Keratinocyte (primary cell): ENCODE data around the gene BPIFA1. TPM values are rescaled to one million over a fixed set of nuclear protein-coding genes. Genes with fewer than 3 reads are reported as not detected.

Source experiments
- DNase-seq: peaks from one replicate; pipeline ENCODE4 v3.0.0-alpha.2; 2011; ENCODE audit warnings: low read depth, missing footprints, low spot score
- FAIRE-seq: peaks from 2 replicates; lab custom pipeline; 2011; peaks lifted over from hg19 to GRCh38; lab: Jason Lieb, UNC
- H2AFZ ChIP-seq: 2 replicates; pipeline ENCODE4 v1.6.0; 2012; ENCODE audit warnings: low read length, control low read depth, inconsistent platforms; ENCODE audit not compliant: control insufficient read depth
- H3K27ac ChIP-seq: 2 replicates; pipeline ENCODE4 v1.5.1; 2011; ENCODE audit warnings: low read length; ENCODE audit not compliant: control insufficient read depth, insufficient read depth
- H3K27me3 ChIP-seq: 3 replicates; pipeline ENCODE4 v1.6.0; 2011; ENCODE audit warnings: low read length; ENCODE audit not compliant: control insufficient read depth, insufficient read depth; ENCODE audit errors: extremely low read depth
- H3K36me3 ChIP-seq, 2 experiments: 2 replicates in 1 of 2; 3 replicates in 1 of 2; pipeline ENCODE4 v1.5.1; 2011; ENCODE audit warnings: low read length in 2 of 2, mild to moderate bottlenecking in 1 of 2; ENCODE audit not compliant: control insufficient read depth in 2 of 2, insufficient read depth in 2 of 2; ENCODE audit errors: extremely low read depth in 1 of 2
- H3K4me1 ChIP-seq: 3 replicates; pipeline ENCODE4 v1.5.1; 2011; ENCODE audit warnings: low read length; ENCODE audit not compliant: control insufficient read depth, insufficient read depth; ENCODE audit errors: extremely low read depth
- H3K4me2 ChIP-seq: 3 replicates; pipeline ENCODE4 v1.6.0; 2011; ENCODE audit warnings: low read depth, low read length; ENCODE audit not compliant: control insufficient read depth, insufficient read depth; ENCODE audit errors: extremely low read depth
- H3K4me3 ChIP-seq, 3 experiments: fragments of 200-600 bp in 1 of 3; sonication (generic) in 1 of 3; 2 replicates in 2 of 3; 3 replicates in 1 of 3; pipeline ENCODE4 v1.5.1; 2011 to 2016; ENCODE audit warnings: low read length in 3 of 3, mild to moderate bottlenecking in 3 of 3, control low read depth in 2 of 3, inconsistent platforms in 1 of 3, low read depth in 1 of 3, mixed read lengths in 1 of 3, mixed run types in 1 of 3, moderate library complexity in 1 of 3; ENCODE audit not compliant: control insufficient read depth in 2 of 3, insufficient read depth in 2 of 3; ENCODE audit errors: extremely low read depth in 1 of 3
- H3K79me2 ChIP-seq: 2 replicates; pipeline ENCODE4 v1.6.0; 2012; ENCODE audit warnings: low read length; ENCODE audit not compliant: control insufficient read depth, insufficient read depth
- H3K9ac ChIP-seq: 3 replicates; pipeline ENCODE4 v1.6.0; 2011; ENCODE audit warnings: low read length; ENCODE audit not compliant: control insufficient read depth, insufficient read depth; ENCODE audit errors: extremely low read depth
- H3K9me1 ChIP-seq: 3 replicates; pipeline ENCODE4 v1.6.0; 2011; ENCODE audit warnings: low read length; ENCODE audit not compliant: control insufficient read depth, insufficient read depth; ENCODE audit errors: extremely low read depth
- H3K9me3 ChIP-seq: 2 replicates; pipeline ENCODE4 v1.5.1; 2012; ENCODE audit warnings: low read depth, low read length; ENCODE audit not compliant: control insufficient read depth
- H4K20me1 ChIP-seq: 3 replicates; pipeline ENCODE4 v1.6.0; 2011; ENCODE audit warnings: low read length; ENCODE audit not compliant: control insufficient read depth, insufficient read depth; ENCODE audit errors: extremely low read depth
- CTCF ChIP-seq, 3 experiments: IDR thresholded peaks in 1 of 3; conservative IDR thresholded peaks in 1 of 3; optimal IDR thresholded peaks in 1 of 3; 2 replicates in 2 of 3; 3 replicates in 1 of 3; pipeline versions ENCODE3 to v1.5.1; 2011; ENCODE audit warnings: low read length in 3 of 3, mild to moderate bottlenecking in 3 of 3, moderate library complexity in 2 of 3, control low read depth in 1 of 3, inconsistent platforms in 1 of 3; ENCODE audit not compliant: insufficient read depth in 2 of 3; ENCODE audit errors: extremely low read depth in 1 of 3
- EZH2 ChIP-seq: IDR thresholded peaks from one replicate; pipeline ENCODE4 v1.6.1; 2012; ENCODE audit warnings: inconsistent platforms, mild to moderate bottlenecking, low read length, moderate library complexity
- dilution Hi-C: fragments of 300-500 bp; cut with MboI; formaldehyde crosslinking; loops from one replicate; pipeline ENCODE4 v1.7.0; 2020; ENCODE audit warnings: low sequenced_read_pairs; ENCODE audit not compliant: extremely low pct_ligation_motif_present
- polyA plus RNA-seq, 5 experiments: library from polyadenylated mRNA; depleted of rRNA in 3 of 5; stranded (reverse) in 3 of 5; stranded (forward) in 1 of 5; unstranded in 1 of 5; fragments of >200 nt; gene quantifications; 1 replicate in 1 of 5; 2 replicates in 3 of 5; 3 replicates in 1 of 5; pipeline versions ENCODE4 v1.2.1 to v1.2.3, GENCODE V29; 2011 to 2012; ENCODE audit warnings: missing spikeins in 2 of 5, low read depth in 1 of 5, low replicate concordance in 1 of 5

BPIFA1 gene
- polyA plus RNA-seq, 1 donor (not counting 4 experiments of a cell fraction or from before 2014, with no cell fraction given): not detected

- no peaks in the 10 kb centered on the region for H3K4me1 ChIP-seq
- H3K4me2 ChIP-seq: no peak overlapping the region
- TF ChIP-seq EZH2 (no peak), CTCF (optimal IDR thresholded peaks at IDR 0.05 in 1 of 3, IDR thresholded peaks at IDR 0.05 in 1 of 3, conservative IDR thresholded peaks at IDR 0.05 in 1 of 3; ENCODE audit: extremely low read depth in 1 of 3, insufficient read depth in 2 of 3, low read length in 3 of 3) (no peak)
- DNase-seq (no peak), FAIRE-seq (no peak)
- H3K4me3 ChIP-seq: no peak overlapping the region
- H3K27me3 ChIP-seq: peaks cover 18% of the 10 kb centered on the region
- H3K36me3 ChIP-seq: no peaks in the 10 kb centered on the region
- H4K20me1 ChIP-seq: no peaks in the 10 kb centered on the region
- no peak overlapping the region for H3K27ac ChIP-seq
- no peak overlapping the region for H2AFZ ChIP-seq
- H3K9me3 ChIP-seq: no peaks in the 10 kb centered on the region
- no peaks in the 10 kb centered on the region for H3K9me1 ChIP-seq
- no peaks in the 10 kb centered on the region for H3K79me2 ChIP-seq
- dilution Hi-C loops: no loop called here
- no peak overlapping the region for H3K9ac ChIP-seq
These were observed 45.0 kb downstream of the BPIFA1 start for GRCh38 chr20:33280775-33281174.

DNA sequence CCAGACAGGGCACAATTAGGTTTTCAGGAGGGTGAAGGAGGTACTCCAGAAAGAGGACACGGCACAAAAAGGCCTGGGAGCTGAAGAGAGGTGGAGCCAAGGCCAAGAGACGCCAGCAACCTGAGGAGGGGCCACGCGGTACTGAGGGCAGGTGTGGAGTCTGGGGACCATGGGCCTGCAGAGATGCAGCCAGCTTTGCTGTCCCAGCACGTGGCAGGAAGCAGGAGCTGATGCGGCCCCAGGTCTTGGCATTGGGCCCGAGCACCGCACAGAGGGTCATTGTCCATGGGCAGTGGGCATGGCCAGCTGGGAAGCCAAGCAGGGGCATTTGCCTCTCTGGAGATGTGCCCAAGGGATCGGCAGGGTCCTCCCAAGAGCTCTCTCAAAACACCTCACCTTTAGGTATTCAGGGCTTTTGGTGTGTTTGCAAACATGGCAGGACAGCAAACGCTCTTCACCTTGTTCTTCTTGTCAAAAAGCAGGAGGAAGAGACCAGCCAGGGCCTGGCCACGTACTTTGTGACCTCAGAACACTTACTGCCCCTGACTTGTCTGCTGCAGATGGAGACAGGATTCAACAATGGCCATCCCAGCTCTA, 45.9 kb downstream of the BPIFA1 start:
- Histone ChIP-seq H3K4me3 (no peak overlapping the region), H3K9ac (no peak overlapping the region), H3K4me1 (no peaks in the 10 kb centered on the region), H3K9me3 (no peaks in the 10 kb centered on the region), H3K27ac (no peak overlapping the region), H3K27me3 (peaks cover 11% of the 10 kb centered on the region), H3K36me3 (no peaks in the 10 kb centered on the region), H2AFZ (no peak overlapping the region), H4K20me1 (no peaks in the 10 kb centered on the region), H3K79me2 (no peaks in the 10 kb centered on the region), H3K4me2 (no peak overlapping the region), H3K9me1 (no peaks in the 10 kb centered on the region)
- FAIRE-seq (no peak), DNase-seq (no peak)
- dilution Hi-C loops: no loop called here
- TF ChIP-seq EZH2: no peak
- TF ChIP-seq CTCF (optimal IDR thresholded peaks at IDR 0.05 in 1 of 3, IDR thresholded peaks at IDR 0.05 in 1 of 3, conservative IDR thresholded peaks at IDR 0.05 in 1 of 3; ENCODE audit: extremely low read depth in 1 of 3, insufficient read depth in 2 of 3, low read length in 3 of 3): no peak
